HUDEP-2 (cell line): Measurements from ENCODE around the gene NDUFS8.

Experiments
- DNase-seq, 76 experiments: peaks; one replicate each; lab custom pipeline; 2025; ENCODE audit not compliant: unreplicated experiment in 76 of 76; lab: John Stamatoyannopoulos, UW

NDUFS8 gene

GRCh38 chr11:68002938-68003845 lies 27.3 kb upstream of the NDUFS8 start:
- DNase-seq, result peak in 2 of 76 experiments; percentile 16 to 28

- peak in 73 of 76 experiments; percentile 23 to 92 (median 82) for DNase-seq
Measured at GRCh38 chr11:68003846-68004550, 26.5 kb upstream of the NDUFS8 start, which contains the start of gene UNC93B1. Gene UNC93B1 (minus strand): TSS chr11:68004097. CDS start chr11:68004043, 54 bp downstream.

- no peak for DNase-seq
Measured at GRCh38 chr11:68004551-68005335, 25.7 kb upstream of the NDUFS8 start.

- DNase-seq, result no peak
Measured at GRCh38 chr11:68006606-68007166, 23.8 kb upstream of the NDUFS8 start.

GRCh38 chr11:68007498-68008380 lies 22.7 kb upstream of the NDUFS8 start:
- peak in 4 of 76 experiments; percentile 20 to 30 (median 26) for DNase-seq

GRCh38 chr11:68008381-68009337 lies 21.8 kb upstream of the NDUFS8 start:
- peak in 75 of 76 experiments; percentile 38 to 93 (median 85) for DNase-seq

- DNase-seq, result peak in 71 of 76 experiments; percentile 19 to 93 (median 60)
Measured at GRCh38 chr11:68009391-68010089, 20.9 kb upstream of the NDUFS8 start.

GRCh38 chr11:68010090-68011041 lies 20.1 kb upstream of the NDUFS8 start, which contains the start of gene ALDH3B1:
Gene ALDH3B1 (plus strand): TSS chr11:68010327. CDS start chr11:68015298, 4,971 bp downstream.
- DNase-seq, result peak in 74 of 76 experiments; percentile 73 to 98 (median 95)

- DNase-seq, result no peak
Measured at GRCh38 chr11:68011051-68011943, 19.2 kb upstream of the NDUFS8 start.

- DNase-seq, result no peak
Measured at GRCh38 chr11:68012044-68012842, 18.2 kb upstream of the NDUFS8 start.

GRCh38 chr11:68012843-68013610 lies 17.5 kb upstream of the NDUFS8 start:
- DNase-seq, result no peak

- no peak for DNase-seq
Measured at GRCh38 chr11:68013611-68014156, 16.8 kb upstream of the NDUFS8 start.

GRCh38 chr11:68014157-68014946 lies 16.1 kb upstream of the NDUFS8 start:
- peak in 70 of 76 experiments; percentile 25 to 83 (median 60) for DNase-seq
